ENCODE results near the gene RTF2. TPM values are rescaled to one million over a fixed set of nuclear protein-coding genes. Genes with fewer than 3 reads are reported as not detected.
A peak's percentile ranks its signal among the peaks of the same experiment; 100 is the strongest.
"Not testable (repeated sequence)": the region's sequence is repeated elsewhere in the genome, so short reads cannot be mapped to it uniquely, and the experiment has no call there.

RTF2 gene
- total and polyA plus RNA-seq, 2 experiments from 2014 or later, result 28.2 to 53.7 TPM

GRCh38 chr20:56554869-56555268 is 86.4 kb downstream of the RTF2 start:
- H3K36me3 Mint-ChIP-seq (ENCODE audit: low read depth), result no peaks in the 10 kb centered on the region
- Histone ChIP-seq H3K79me2 (replicated peaks; ENCODE audit: insufficient read depth) (no peaks in the 10 kb centered on the region), H3K27ac (ENCODE audit: low read depth) (no peak overlapping the region), H3F3A (replicated peaks; ENCODE audit: low read depth) (no peaks in the 10 kb centered on the region), H3K36me3 (ENCODE audit: insufficient read depth) (no peaks in the 10 kb centered on the region), H3K9me2 (ENCODE audit: insufficient read depth) (no peaks in the 10 kb centered on the region), H3K4me2 (no peak overlapping the region), H3K4me3 (no peak overlapping the region), H4K20me1 (replicated peaks; ENCODE audit: insufficient read depth) (no peaks in the 10 kb centered on the region), H2AFZ (peak overlapping the region; percentile 18; the same call in 1 of the 2 replicates), H3K27me3 (ENCODE audit: insufficient read depth) (no peaks in the 10 kb centered on the region), H3K4me1 (ENCODE audit: insufficient read depth) (no peaks in the 10 kb centered on the region)
- peaks cover 6% of the 10 kb centered on the region for H3K4me1 Mint-ChIP-seq
- H3K27ac Mint-ChIP-seq, result peak overlapping the region; percentile 56; the same call in 1 of the 2 replicates
- no peak for TF ChIP-seq JUNB (IDR thresholded peaks at IDR 0.05; ENCODE audit: unreplicated experiment)
- TF ChIP-seq, protein P1, sequence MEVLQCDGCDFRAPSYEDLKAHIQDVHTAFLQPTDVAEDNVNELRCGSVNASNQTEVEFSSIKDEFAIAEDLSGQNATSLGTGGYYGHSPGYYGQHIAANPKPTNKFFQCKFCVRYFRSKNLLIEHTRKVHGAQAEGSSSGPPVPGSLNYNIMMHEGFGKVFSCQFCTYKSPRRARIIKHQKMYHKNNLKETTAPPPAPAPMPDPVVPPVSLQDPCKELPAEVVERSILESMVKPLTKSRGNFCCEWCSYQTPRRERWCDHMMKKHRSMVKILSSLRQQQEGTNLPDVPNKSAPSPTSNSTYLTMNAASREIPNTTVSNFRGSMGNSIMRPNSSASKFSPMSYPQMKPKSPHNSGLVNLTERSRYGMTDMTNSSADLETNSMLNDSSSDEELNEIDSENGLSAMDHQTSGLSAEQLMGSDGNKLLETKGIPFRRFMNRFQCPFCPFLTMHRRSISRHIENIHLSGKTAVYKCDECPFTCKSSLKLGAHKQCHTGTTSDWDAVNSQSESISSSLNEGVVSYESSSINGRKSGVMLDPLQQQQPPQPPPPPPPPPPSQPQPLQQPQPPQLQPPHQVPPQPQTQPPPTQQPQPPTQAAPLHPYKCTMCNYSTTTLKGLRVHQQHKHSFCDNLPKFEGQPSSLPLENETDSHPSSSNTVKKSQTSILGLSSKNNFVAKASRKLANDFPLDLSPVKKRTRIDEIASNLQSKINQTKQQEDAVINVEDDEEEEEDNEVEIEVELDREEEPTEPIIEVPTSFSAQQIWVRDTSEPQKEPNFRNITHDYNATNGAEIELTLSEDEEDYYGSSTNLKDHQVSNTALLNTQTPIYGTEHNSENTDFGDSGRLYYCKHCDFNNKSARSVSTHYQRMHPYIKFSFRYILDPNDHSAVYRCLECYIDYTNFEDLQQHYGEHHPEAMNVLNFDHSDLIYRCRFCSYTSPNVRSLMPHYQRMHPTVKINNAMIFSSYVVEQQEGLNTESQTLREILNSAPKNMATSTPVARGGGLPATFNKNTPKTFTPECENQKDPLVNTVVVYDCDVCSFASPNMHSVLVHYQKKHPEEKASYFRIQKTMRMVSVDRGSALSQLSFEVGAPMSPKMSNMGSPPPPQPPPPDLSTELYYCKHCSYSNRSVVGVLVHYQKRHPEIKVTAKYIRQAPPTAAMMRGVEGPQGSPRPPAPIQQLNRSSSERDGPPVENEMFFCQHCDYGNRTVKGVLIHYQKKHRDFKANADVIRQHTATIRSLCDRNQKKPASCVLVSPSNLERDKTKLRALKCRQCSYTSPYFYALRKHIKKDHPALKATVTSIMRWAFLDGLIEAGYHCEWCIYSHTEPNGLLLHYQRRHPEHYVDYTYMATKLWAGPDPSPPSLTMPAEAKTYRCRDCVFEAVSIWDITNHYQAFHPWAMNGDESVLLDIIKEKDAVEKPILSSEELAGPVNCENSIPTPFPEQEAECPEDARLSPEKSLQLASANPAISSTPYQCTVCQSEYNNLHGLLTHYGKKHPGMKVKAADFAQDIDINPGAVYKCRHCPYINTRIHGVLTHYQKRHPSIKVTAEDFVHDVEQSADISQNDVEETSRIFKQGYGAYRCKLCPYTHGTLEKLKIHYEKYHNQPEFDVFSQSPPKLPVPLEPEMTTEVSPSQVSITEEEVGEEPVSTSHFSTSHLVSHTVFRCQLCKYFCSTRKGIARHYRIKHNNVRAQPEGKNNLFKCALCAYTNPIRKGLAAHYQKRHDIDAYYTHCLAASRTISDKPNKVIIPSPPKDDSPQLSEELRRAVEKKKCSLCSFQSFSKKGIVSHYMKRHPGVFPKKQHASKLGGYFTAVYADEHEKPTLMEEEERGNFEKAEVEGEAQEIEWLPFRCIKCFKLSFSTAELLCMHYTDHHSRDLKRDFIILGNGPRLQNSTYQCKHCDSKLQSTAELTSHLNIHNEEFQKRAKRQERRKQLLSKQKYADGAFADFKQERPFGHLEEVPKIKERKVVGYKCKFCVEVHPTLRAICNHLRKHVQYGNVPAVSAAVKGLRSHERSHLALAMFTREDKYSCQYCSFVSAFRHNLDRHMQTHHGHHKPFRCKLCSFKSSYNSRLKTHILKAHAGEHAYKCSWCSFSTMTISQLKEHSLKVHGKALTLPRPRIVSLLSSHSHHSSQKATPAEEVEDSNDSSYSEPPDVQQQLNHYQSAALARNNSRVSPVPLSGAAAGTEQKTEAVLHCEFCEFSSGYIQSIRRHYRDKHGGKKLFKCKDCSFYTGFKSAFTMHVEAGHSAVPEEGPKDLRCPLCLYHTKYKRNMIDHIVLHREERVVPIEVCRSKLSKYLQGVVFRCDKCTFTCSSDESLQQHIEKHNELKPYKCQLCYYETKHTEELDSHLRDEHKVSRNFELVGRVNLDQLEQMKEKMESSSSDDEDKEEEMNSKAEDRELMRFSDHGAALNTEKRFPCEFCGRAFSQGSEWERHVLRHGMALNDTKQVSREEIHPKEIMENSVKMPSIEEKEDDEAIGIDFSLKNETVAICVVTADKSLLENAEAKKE (CRISPR knock-in tag; IDR thresholded peaks at IDR 0.05), result 0 out of 2 replicates have a peak, but pooled peaks have one; percentile 18
- TF ChIP-seq CREB1 (CRISPR knock-in tag; IDR thresholded peaks at IDR 0.05; ENCODE audit: low read depth), result no peak
- peaks cover 6% of the 10 kb centered on the region for H3K27me3 Mint-ChIP-seq (ENCODE audit: insufficient read depth, low read depth, poor library complexity)
- ATAC-seq (peak; percentile 55), DNase-seq (ENCODE audit: low spot score) (peak; percentile 49)
- H3K4me3 Mint-ChIP-seq, result no peak overlapping the region
- no peaks in the 10 kb centered on the region for H3K9me3 Mint-ChIP-seq

DNA sequence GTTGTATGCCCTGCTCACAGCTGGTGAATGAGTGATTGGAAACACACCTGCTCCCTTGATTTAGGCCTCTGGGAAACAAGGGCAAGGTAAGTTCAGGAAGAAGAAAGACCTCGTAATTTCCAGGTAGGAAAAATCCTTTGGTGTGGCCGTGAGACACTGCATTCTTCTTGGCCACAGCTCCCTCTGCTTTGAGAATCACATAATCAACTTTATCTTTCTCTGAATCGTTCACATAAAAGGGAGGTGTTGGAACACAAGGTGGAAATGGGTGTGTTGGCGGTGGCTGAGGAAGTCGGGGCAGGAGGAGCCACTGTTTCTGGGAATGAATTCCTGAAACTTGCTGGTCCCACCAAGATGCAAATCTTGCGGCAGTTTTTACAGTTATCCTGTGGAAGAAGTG is 90.5 kb downstream of the RTF2 start:
- no peak overlapping the region for H3K4me2 ChIP-seq
- H3K4me1 ChIP-seq (ENCODE audit: insufficient read depth), result no peaks in the 10 kb centered on the region
- ATAC-seq, result no peak
- no peaks in the 10 kb centered on the region for H3K27me3 ChIP-seq (ENCODE audit: insufficient read depth)
- TF ChIP-seq NANOG (IDR thresholded peaks at IDR 0.05; ENCODE audit: borderline replicate concordance), result no peak
- no peak overlapping the region for H2AFZ ChIP-seq
- no peaks in the 10 kb centered on the region for H4K20me1 ChIP-seq (replicated peaks; ENCODE audit: insufficient read depth)
- no peak overlapping the region for H3K4me3 ChIP-seq
- Mint-ChIP-seq H3K27me3 (ENCODE audit: insufficient read depth, low read depth, poor library complexity) (peaks cover 5% of the 10 kb centered on the region), H3K27ac (no peak overlapping the region), H3K4me3 (no peak overlapping the region), H3K4me1 (peaks cover 6% of the 10 kb centered on the region), H3K36me3 (ENCODE audit: low read depth) (no peaks in the 10 kb centered on the region), H3K9me3 (no peaks in the 10 kb centered on the region)
- no peak for DNase-seq (ENCODE audit: low spot score)
- no peak overlapping the region for H3K27ac ChIP-seq (ENCODE audit: low read depth)
- no peaks in the 10 kb centered on the region for H3K9me2 ChIP-seq (ENCODE audit: insufficient read depth)
- no peaks in the 10 kb centered on the region for H3K36me3 ChIP-seq (ENCODE audit: insufficient read depth)
- no peaks in the 10 kb centered on the region for H3F3A ChIP-seq (replicated peaks; ENCODE audit: low read depth)
- H3K79me2 ChIP-seq (replicated peaks; ENCODE audit: insufficient read depth), result no peaks in the 10 kb centered on the region

DNA sequence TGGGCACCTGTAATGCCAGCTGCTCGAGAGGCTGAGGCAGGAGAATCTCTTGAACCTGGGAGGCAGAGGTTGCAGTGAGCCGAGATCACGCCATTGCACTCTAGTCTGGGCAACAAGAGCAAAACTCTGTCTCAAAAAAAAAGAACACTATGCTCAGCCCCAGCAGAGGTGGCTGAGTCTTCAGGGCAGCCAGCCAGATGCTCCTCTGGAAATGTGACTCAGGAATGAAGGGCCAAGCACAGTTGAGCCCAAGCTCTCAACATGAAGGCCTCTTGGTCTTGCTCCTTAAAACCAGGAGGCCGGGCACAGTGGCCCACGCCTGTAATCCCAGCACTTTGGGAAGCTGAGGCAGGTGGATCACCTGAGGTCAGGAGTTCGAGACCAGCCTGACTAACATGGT is 96.1 kb downstream of the RTF2 start:
- not testable (repeated sequence) for H3K27me3 Mint-ChIP-seq (ENCODE audit: insufficient read depth, low read depth, poor library complexity); H3K9me3 Mint-ChIP-seq; H3K4me3 Mint-ChIP-seq; H3K27me3 ChIP-seq (ENCODE audit: insufficient read depth); H3K36me3 Mint-ChIP-seq (ENCODE audit: low read depth); H3K4me3 ChIP-seq; H3K27ac ChIP-seq (ENCODE audit: low read depth); H3K27ac Mint-ChIP-seq; DNase-seq (ENCODE audit: low spot score); H4K20me1 ChIP-seq (replicated peaks; ENCODE audit: insufficient read depth); ATAC-seq; H2AFZ ChIP-seq; H3K79me2 ChIP-seq (replicated peaks; ENCODE audit: insufficient read depth); H3F3A ChIP-seq (replicated peaks; ENCODE audit: low read depth); H3K4me1 Mint-ChIP-seq; H3K4me2 ChIP-seq; H3K9me2 ChIP-seq (ENCODE audit: insufficient read depth); H3K4me1 ChIP-seq (ENCODE audit: insufficient read depth); H3K36me3 ChIP-seq (ENCODE audit: insufficient read depth)
